ENCODE measurements around the gene SLIRP. TPM values are rescaled to one million over a fixed set of nuclear protein-coding genes. Genes with fewer than 3 reads are reported as not detected.

The SLIRP gene
- total and polyA plus RNA-seq, 7 donors = 152 to 650 (median 387) TPM

DNA sequence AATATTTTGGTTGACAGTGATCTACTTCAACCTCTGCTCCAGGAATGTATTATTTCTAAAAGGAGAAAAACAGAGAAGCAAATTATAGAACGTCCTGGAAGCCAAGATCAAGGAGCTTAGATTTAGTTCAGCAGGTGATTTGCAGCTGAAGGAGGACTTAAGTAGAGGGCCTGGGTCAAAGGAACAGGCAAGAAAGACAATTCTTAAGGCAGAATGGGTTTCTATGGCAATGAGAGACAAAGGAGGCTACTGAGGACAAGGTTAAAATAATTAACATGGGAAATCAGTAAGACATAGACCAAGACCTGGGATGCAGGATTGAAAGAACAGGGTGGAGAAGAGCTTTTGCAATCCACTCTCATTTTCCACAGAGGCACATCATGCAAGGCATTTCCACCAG is 55.4 kb downstream of the SLIRP start:
- DNase-seq = no peak
- peaks cover 0 to 29% (median 22%) of the 10 kb centered on the region in 4 donors for H3K4me1 ChIP-seq
- H3K4me3 ChIP-seq = no peak overlapping the region
- no peaks in the 10 kb centered on the region for H3K36me3 ChIP-seq
- 77 to 78% methylated on average over 1 of the region's 1 CpG for WGBS, 2 donors
- intact Hi-C loops (cut with DNase I) = loop anchor here (5.0 kb wide), 1 partner anchor 306 kb away; the partner anchor contains the start of genes AHSA1 and VIPAS39
- no peaks in the 10 kb centered on the region for H3K9me3 ChIP-seq
- no peak overlapping the region for H3K27ac ChIP-seq
- no peak for TF ChIP-seq POLR2AphosphoS5 (IDR thresholded peaks at IDR 0.05)
- no peak for TF ChIP-seq POLR2A (IDR thresholded peaks at IDR 0.05)
- TF ChIP-seq, protein P1, sequence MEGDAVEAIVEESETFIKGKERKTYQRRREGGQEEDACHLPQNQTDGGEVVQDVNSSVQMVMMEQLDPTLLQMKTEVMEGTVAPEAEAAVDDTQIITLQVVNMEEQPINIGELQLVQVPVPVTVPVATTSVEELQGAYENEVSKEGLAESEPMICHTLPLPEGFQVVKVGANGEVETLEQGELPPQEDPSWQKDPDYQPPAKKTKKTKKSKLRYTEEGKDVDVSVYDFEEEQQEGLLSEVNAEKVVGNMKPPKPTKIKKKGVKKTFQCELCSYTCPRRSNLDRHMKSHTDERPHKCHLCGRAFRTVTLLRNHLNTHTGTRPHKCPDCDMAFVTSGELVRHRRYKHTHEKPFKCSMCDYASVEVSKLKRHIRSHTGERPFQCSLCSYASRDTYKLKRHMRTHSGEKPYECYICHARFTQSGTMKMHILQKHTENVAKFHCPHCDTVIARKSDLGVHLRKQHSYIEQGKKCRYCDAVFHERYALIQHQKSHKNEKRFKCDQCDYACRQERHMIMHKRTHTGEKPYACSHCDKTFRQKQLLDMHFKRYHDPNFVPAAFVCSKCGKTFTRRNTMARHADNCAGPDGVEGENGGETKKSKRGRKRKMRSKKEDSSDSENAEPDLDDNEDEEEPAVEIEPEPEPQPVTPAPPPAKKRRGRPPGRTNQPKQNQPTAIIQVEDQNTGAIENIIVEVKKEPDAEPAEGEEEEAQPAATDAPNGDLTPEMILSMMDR (IDR thresholded peaks at IDR 0.05) = no peak
- no peak for TF ChIP-seq EP300 (IDR thresholded peaks at IDR 0.05)
- H3K27me3 ChIP-seq = no peaks in the 10 kb centered on the region

DNA sequence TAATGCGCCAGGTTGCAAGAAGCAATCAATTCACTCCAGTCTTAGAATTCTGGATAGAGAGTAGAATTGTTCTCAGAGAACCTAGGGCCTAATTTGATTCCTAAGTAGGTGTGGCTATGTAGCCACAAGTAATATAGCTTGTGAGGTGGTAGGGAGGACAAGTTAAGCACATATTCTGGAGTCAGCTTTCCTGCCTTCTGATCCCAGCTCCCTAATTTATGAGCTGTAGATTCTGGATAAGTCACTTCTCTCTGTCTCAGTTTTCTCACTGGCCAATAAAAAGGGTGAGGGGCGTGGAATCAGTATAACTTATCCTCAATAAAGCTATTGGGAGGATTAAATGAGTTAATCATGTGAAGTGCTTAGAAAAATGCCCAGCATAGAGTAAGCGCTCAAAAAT is 56.1 kb downstream of the SLIRP start:
- H3K9me3 ChIP-seq = no peaks in the 10 kb centered on the region
- no peaks in the 10 kb centered on the region for H3K36me3 ChIP-seq
- no peak overlapping the region for H3K4me3 ChIP-seq
- H3K27me3 ChIP-seq = no peaks in the 10 kb centered on the region
- H3K27ac ChIP-seq = no peak overlapping the region
- intact Hi-C loops (cut with DNase I) = loop anchor here (5.0 kb wide), 1 partner anchor 307 kb away; the partner anchor contains the start of genes AHSA1 and VIPAS39
- DNase-seq = no peak
- peaks cover 0 to 23% (median 15%) of the 10 kb centered on the region in 4 donors for H3K4me1 ChIP-seq
- no peak for TF ChIP-seq POLR2A (IDR thresholded peaks at IDR 0.05)
- no peak for TF ChIP-seq EP300 (IDR thresholded peaks at IDR 0.05)
- TF ChIP-seq POLR2AphosphoS5 (IDR thresholded peaks at IDR 0.05) = no peak
- TF ChIP-seq, protein P1 (IDR thresholded peaks at IDR 0.05) = no peak
- 79 to 87% methylated on average over 3 of the region's 3 CpGs for WGBS, 2 donors

Other genes with a start within 250 kb of the SLIRP start
- 1 to 10 TPM in 1 of 4 donors, under 1 TPM in 2, not detected in 1; 0.33 to 1.1 (median 0.36) TPM for gene ISM2, start 209.3 kb upstream of the SLIRP start, total RNA-seq
- gene ISM2, start 209.3 kb upstream of the SLIRP start, polyA plus RNA-seq = under 1 TPM in 1 of 3 donors, not detected in 2; 0.45 TPM
- gene SPTLC2, start 91.5 kb upstream of the SLIRP start, total RNA-seq = 10 to 100 TPM; 12.4 to 16.5 (median 15.5) TPM
- 10 to 100 TPM in 1 of 3 donors, 1 to 10 TPM in 2; 2.8 to 27.6 (median 3.0) TPM for gene SPTLC2, start 91.5 kb upstream of the SLIRP start, polyA plus RNA-seq
- gene ALKBH1, start 80 bp upstream of the SLIRP start, total RNA-seq = 10 to 100 TPM in 3 of 4 donors, 1 to 10 TPM in 1; 5.4 to 14.6 (median 10.8) TPM
- gene ALKBH1, start 80 bp upstream of the SLIRP start, polyA plus RNA-seq = 10 to 100 TPM in 1 of 3 donors, 1 to 10 TPM in 2; 7.2 to 11.4 (median 8.8) TPM
- gene SNW1, start 53.1 kb downstream of the SLIRP start, total RNA-seq = 10 to 100 TPM; 42.0 to 54.3 (median 46.0) TPM
- gene SNW1, start 53.1 kb downstream of the SLIRP start, polyA plus RNA-seq = 10 to 100 TPM; 43.5 to 56.5 (median 55.7) TPM
- 10 to 100 TPM in 1 of 4 donors, 1 to 10 TPM in 3; 4.6 to 19.4 (median 5.8) TPM for gene ADCK1, start 92.0 kb downstream of the SLIRP start, total RNA-seq
- gene ADCK1, start 92.0 kb downstream of the SLIRP start, polyA plus RNA-seq = 1 to 10 TPM; 3.5 to 9.9 (median 3.6) TPM